Head of caudate nucleus (tissue), 42 donors: ENCODE data around the gene GOLGA6A.
"Not testable (repeated sequence)": the region's sequence is repeated elsewhere in the genome, so short reads cannot be mapped to it uniquely, and the experiment has no call there.

Source experiments
- DNase-seq, 42 donors: peaks; one replicate each; pipeline versions ENCODE4 v3.0.0 to v3.0.0-alpha.2; 2020 to 2021; ENCODE audit warnings: mixed read lengths in 7 of 42
- intact Hi-C: fragments of 100-400 bp; cut with DNase I; formaldehyde crosslinking; loops from one replicate; pipeline ENCODE4 v1.15.0; 2022

Gene GOLGA6A

DNA sequence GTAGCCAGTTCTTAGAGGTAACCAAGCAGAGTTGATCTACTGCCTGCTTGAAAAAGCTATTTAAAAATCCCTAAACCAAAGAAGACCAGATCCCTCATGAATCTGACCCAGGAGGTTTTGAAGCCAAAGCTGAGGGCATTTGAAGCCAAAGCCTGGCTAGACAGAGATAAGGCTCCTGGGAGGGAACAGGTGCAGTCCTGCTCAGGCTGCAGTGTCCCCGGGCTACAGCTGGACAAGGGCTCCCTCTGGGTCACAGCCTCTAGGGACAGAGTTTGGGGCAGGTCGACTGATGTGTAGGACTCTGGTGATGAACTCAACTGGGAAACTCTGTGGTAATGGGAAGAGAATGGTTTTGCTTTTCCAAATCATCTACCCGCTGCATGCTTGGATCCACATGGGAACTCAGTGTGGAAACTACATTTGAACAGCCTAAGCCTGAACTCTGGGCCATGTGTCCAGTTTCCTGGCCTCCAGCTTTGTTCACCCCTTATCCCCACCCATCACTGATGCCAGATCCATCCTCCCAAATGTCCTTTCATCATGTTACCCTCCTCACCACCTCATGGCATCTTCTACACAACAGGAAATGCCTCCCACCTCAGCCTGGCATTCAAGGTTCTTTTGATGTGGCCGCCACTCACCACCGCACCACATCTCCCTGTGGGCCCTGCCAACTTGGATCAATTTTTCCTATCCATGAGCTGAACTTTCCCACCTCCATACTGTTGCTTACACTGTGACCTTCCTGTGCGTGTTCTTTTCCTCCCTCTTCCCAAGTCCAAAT lies 23.1 kb downstream of the GOLGA6A start:
- intact Hi-C loops: not testable (repeated sequence)
- DNase-seq: peak in 1 of 42 donors; percentile 12

GRCh38 chr15:74056330-74056729 lies 26.0 kb downstream of the GOLGA6A start:
- intact Hi-C loops, DNase-seq: not testable (repeated sequence)

- intact Hi-C loops: no loop called here
- DNase-seq: peak in 1 of 42 donors; percentile 4
Observed at GRCh38 chr15:74055804-74056203, 26.5 kb downstream of the GOLGA6A start.

DNA sequence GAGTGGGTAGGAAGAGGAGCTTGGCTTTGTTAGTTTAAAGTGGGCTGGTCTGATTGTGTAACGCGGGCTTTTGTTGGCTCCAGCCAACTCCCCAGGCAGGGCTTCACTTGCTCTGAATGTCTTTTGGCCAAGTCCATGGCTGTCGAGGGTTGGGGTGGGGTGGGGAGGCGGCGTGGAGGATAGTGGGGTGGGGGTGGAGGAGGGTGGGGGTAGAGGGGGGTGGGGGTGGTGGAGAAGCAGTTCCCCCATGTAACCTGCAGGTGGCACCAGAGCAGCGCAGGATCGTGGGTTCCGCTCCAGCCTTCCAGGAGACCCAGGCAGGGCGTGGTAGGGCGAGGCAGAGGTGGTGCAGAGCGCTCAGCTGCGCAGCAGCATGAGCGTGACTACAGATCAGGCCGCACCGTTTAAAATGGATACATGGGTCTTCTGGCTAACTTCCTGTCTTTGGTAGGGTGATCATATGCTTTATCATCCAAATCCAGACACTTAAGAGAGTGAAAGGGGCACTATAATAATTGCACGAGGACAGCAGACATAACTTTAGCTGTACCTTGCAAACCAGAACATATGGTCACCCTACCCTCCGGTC lies 28.3 kb downstream of the GOLGA6A start:
- intact Hi-C loops: no loop called here
- DNase-seq: peak; percentile 31 to 90 (median 76)

- intact Hi-C loops: no loop called here
- peak in 1 of 42 donors; percentile 29 for DNase-seq
Observed at GRCh38 chr15:74053517-74053916, 28.8 kb downstream of the GOLGA6A start.

GRCh38 chr15:74052271-74053260 lies 29.8 kb downstream of the GOLGA6A start:
- DNase-seq: peak in 2 of 42 donors; percentile 24 to 32
- intact Hi-C loops: not testable (repeated sequence)

DNA sequence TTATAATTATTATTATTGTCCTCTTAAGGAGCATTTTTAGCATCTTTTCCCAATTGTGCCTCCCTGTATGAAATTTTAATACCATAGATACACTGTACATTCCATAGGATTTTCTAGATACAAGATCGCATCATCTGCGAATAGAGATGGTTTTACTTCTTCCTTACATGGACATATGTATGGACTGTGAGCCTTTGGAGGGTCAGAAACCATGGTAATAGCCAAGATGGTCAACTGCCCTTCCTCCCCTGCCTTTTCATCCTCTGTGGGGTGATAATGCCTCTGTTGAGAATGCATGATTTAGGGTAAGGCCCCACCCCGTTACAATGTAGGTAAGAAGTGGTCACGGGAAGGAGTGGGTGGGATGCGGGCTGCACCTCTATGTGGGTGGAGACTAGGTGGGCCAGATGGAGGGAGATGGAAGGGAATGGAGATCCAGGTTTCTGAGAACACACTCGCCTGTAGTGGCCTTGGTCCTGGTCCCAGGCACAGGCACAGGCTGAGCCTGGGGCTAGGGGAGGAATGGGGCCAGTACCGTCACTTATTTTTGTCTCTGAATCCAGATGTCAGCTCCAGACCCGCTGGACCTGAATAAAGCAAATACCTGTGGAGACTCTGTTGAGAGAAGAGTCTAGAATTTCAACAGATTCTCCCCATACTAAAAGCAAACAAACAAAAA lies 31.7 kb downstream of the GOLGA6A start:
- DNase-seq: peak in 1 of 42 donors; percentile 21
- intact Hi-C loops: no loop called here

GRCh38 chr15:74050127-74050526 lies 32.2 kb downstream of the GOLGA6A start:
- DNase-seq: peak in 1 of 42 donors; percentile 15
- intact Hi-C loops: no loop called here

- no peak for DNase-seq
- intact Hi-C loops: loop anchor here (10.0 kb wide), 1 partner anchor 61 kb away; no protein-coding TSS in a partner anchor
Observed at GRCh38 chr15:74046275-74046674, 36.1 kb downstream of the GOLGA6A start.

- DNase-seq: no peak
- intact Hi-C loops: loop anchor here (10.0 kb wide), 1 partner anchor 61 kb away; no protein-coding TSS in a partner anchor
Observed at GRCh38 chr15:74045636-74046274, 36.6 kb downstream of the GOLGA6A start.

DNA sequence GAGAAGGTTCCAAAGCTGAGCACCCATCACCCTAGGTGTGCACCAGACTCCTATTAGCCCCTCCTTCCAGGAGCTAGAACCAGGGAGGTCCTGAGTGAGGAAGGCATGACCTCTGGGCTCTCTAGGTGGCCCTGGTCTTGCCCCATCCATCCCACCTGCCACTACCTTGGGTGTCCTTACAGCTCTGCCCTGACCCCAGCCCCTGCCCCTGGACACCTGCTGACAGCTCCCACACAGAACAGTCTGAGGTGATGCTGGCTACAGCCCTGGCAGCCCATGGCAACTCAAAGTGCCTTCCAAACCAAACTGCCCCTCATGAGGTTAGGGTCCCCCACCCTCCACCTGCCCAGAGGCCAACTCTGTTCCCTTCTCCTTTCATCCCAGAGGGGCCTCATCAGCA lies 37.2 kb downstream of the GOLGA6A start:
- DNase-seq: no peak
- intact Hi-C loops: loop anchor here (10.0 kb wide), 1 partner anchor 60 kb away; no protein-coding TSS in a partner anchor

DNA sequence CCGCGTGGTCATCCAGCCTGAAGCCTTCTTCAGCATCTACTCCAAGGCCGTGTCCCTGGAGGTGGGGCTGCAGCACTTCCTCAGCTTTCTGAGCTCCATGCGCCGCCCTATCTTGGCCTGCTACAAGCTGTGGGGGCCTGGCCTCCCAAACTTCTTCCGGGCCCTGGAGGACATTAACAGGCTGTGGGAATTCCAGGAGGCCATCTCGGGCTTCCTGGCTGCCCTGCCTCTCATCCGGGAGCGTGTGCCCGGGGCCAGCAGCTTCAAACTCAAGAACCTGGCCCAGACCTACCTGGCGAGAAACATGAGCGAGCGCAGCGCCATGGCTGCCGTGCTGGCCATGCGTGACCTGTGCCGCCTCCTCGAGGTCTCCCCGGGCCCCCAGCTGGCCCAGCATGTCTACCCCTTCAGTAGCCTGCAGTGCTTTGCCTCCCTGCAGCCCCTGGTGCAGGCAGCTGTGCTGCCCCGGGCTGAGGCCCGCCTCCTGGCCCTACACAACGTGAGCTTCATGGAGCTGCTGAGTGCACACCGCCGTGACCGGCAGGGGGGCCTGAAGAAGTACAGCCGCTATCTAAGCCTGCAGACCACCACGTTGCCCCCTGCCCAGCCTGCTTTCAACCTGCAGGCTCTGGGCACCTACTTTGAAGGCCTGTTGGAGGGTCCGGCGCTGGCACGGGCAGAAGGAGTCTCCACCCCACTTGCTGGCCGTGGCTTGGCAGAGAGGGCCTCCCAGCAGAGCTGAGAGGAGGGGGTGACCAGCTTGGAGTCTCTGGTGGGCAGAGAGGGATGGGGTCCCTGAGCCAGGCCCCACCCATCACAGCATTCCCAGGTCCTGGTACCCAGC lies 37.9 kb downstream of the GOLGA6A start:
- intact Hi-C loops: loop anchor here (10.0 kb wide), 1 partner anchor 60 kb away; no protein-coding TSS in a partner anchor
- peak in 1 of 42 donors; percentile 26 for DNase-seq

DNA sequence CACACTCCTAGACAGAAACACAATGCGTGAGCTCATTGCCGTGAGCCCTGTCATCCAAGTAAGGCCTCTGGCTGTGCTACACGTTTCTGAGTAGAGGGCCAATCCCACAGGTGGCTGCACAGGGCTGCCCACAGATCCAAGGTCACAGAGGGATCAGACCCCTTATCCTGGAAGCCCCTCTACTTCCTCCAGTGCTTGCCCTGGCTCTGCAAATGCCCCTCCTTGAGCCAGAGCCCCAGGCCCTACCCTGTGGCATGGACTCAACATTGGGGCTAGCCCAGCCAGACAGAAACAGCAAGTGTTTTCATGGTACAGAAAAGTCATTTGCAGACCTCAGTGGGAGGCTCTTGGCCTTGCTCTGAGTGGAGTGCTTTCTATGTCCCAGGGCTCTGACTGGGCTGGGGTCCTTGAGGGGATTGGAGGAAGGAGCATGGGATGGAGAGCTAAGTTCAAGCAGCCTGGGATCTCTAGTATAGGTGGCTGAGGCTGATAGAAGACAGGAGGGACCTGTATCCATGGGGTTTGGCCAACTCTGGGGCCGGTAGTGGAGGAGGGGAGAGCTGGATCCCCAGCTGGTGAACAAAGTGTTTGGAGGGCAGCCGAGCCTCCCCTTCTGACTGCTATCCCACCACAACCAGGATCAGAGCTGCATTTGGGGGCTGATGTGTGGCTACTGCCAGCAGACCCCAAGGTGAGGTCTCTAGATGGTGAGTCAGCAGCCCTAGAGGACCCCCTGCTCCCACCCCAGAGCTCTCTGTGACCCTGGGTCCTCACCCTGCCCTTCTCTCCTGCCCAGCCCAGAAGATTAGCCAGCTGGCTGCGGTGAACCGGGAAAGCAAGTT lies 38.7 kb downstream of the GOLGA6A start:
- DNase-seq: peak in 1 of 42 donors; percentile 15
- intact Hi-C loops: loop anchor here (10.0 kb wide), 1 partner anchor 59 kb away; no protein-coding TSS in a partner anchor

GRCh38 chr15:74042603-74043424 lies 39.5 kb downstream of the GOLGA6A start:
- intact Hi-C loops: loop anchor here (10.0 kb wide), 1 partner anchor 58 kb away; no protein-coding TSS in a partner anchor
- no peak for DNase-seq

DNA sequence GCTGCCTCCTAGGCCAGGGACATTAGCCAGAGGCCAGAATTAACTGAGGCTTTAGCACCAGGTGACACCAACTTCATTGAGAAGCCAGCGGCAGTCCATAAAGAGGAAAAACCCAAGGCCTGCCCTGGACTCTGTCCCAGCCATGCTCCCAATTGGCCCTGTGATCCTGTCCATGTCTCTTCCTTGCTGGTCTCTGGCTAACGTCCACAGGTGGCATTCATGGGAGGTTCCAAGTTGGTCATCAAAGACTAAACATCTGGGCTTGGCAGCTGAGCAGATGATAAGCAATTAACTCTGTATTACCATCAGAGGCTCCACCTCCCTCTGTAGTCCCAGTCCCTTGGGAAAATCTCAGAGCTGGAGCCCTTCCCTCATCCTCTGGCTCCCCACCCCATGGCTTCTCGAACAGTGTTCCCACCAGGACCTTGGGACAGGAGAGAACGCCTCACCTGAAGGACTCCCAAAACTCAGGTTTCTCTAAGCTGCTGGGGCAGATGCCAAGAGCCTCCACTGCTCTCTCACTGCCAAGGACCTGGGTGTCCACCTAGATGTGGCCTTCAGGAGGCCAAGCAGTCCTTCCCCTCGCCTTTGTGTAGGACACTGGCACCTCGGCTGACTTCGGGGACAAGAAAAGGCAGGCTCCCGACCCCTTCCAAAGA lies 40.4 kb downstream of the GOLGA6A start:
- intact Hi-C loops: loop anchor here (10.0 kb wide), 1 partner anchor 57 kb away; no protein-coding TSS in a partner anchor
- DNase-seq: no peak
